ENCODE results near the gene PTX4. TPM values are rescaled to one million over a fixed set of nuclear protein-coding genes. Genes with fewer than 3 reads are reported as not detected.

The PTX4 gene
- total RNA-seq, 1 donor from 2014 or later, result not detected

- no peaks in the 10 kb centered on the region for H3K4me1 Mint-ChIP-seq (ENCODE audit: low read depth)
- H3K27me3 Mint-ChIP-seq, result no peaks in the 10 kb centered on the region
- DNase-seq (ENCODE audit: low spot score, unreplicated experiment), result no peak
- TF ChIP-seq CTCF (IDR thresholded peaks at IDR 0.05; ENCODE audit: unreplicated experiment), result no peak
- no peak overlapping the region for H3K4me3 Mint-ChIP-seq (ENCODE audit: low read depth)
- H3K27ac Mint-ChIP-seq, result no peak overlapping the region
- H3K36me3 Mint-ChIP-seq (ENCODE audit: insufficient read depth), result peaks cover 2% of the 10 kb centered on the region
- H3K9me3 Mint-ChIP-seq (ENCODE audit: low read depth), result no peaks in the 10 kb centered on the region
These were observed 36.2 kb downstream of the PTX4 start for GRCh38 chr16:1452530-1452929.

- no peaks in the 10 kb centered on the region for H3K27me3 Mint-ChIP-seq
- H3K4me3 Mint-ChIP-seq (ENCODE audit: low read depth), result no peak overlapping the region
- peaks cover 2% of the 10 kb centered on the region for H3K36me3 Mint-ChIP-seq (ENCODE audit: insufficient read depth)
- no peaks in the 10 kb centered on the region for H3K4me1 Mint-ChIP-seq (ENCODE audit: low read depth)
- H3K27ac Mint-ChIP-seq, result no peak overlapping the region
- TF ChIP-seq CTCF (IDR thresholded peaks at IDR 0.05; ENCODE audit: unreplicated experiment), result no peak
- no peak for DNase-seq (ENCODE audit: low spot score, unreplicated experiment)
- H3K9me3 Mint-ChIP-seq (ENCODE audit: low read depth), result no peaks in the 10 kb centered on the region
These were observed 36.9 kb downstream of the PTX4 start for GRCh38 chr16:1451702-1452392.

GRCh38 chr16:1450841-1451240 lies 37.9 kb downstream of the PTX4 start:
- Mint-ChIP-seq H3K4me1 (ENCODE audit: low read depth) (no peaks in the 10 kb centered on the region), H3K9me3 (ENCODE audit: low read depth) (no peaks in the 10 kb centered on the region), H3K36me3 (ENCODE audit: insufficient read depth) (peaks cover 2% of the 10 kb centered on the region), H3K4me3 (ENCODE audit: low read depth) (no peak overlapping the region), H3K27me3 (no peaks in the 10 kb centered on the region), H3K27ac (no peak overlapping the region)
- no peak for TF ChIP-seq CTCF (IDR thresholded peaks at IDR 0.05; ENCODE audit: unreplicated experiment)
- no peak for DNase-seq (ENCODE audit: low spot score, unreplicated experiment)

GRCh38 chr16:1450218-1450617 lies 38.5 kb downstream of the PTX4 start:
- DNase-seq (ENCODE audit: low spot score, unreplicated experiment), result no peak
- Mint-ChIP-seq H3K4me1 (ENCODE audit: low read depth) (no peaks in the 10 kb centered on the region), H3K9me3 (ENCODE audit: low read depth) (no peaks in the 10 kb centered on the region), H3K27me3 (no peaks in the 10 kb centered on the region), H3K27ac (no peak overlapping the region), H3K36me3 (ENCODE audit: insufficient read depth) (peaks cover 2% of the 10 kb centered on the region), H3K4me3 (ENCODE audit: low read depth) (no peak overlapping the region)
- no peak for TF ChIP-seq CTCF (IDR thresholded peaks at IDR 0.05; ENCODE audit: unreplicated experiment)

- no peak for DNase-seq (ENCODE audit: low spot score, unreplicated experiment)
- TF ChIP-seq CTCF (IDR thresholded peaks at IDR 0.05; ENCODE audit: unreplicated experiment), result no peak
- Mint-ChIP-seq H3K27ac (no peak overlapping the region), H3K27me3 (no peaks in the 10 kb centered on the region), H3K36me3 (ENCODE audit: insufficient read depth) (peaks cover 2% of the 10 kb centered on the region), H3K9me3 (ENCODE audit: low read depth) (no peaks in the 10 kb centered on the region), H3K4me3 (ENCODE audit: low read depth) (no peak overlapping the region), H3K4me1 (ENCODE audit: low read depth) (no peaks in the 10 kb centered on the region)
These were observed 39.4 kb downstream of the PTX4 start for GRCh38 chr16:1449201-1449788.

Data from progenitor cell of endocrine pancreas (in vitro differentiated cells).